Activated CD4-positive, alpha-beta T cell treated with anti-CD3 and anti-CD28 coated beads, Interleukin-2, amount 50 U/mL, for 16 hours (primary cell): Measurements from ENCODE around the gene INPP5K.
"Not testable (repeated sequence)": the region's sequence is repeated elsewhere in the genome, so short reads cannot be mapped to it uniquely, and the experiment has no call there.

Experiments
- DNase-seq: peaks from one replicate; pipeline ENCODE4 v3.0.0-alpha.2; 2020

The INPP5K gene

GRCh38 chr17:1546292-1546922, 30.0 kb upstream of the INPP5K start:
- DNase-seq = no peak

GRCh38 chr17:1545618-1546017, 29.2 kb upstream of the INPP5K start:
- no peak for DNase-seq

- DNase-seq = no peak
Observed at GRCh38 chr17:1542316-1542715, 25.9 kb upstream of the INPP5K start.

- DNase-seq = peak; percentile 45
Observed at GRCh38 chr17:1541367-1541904, 25.0 kb upstream of the INPP5K start.

GRCh38 chr17:1539811-1540210, 23.4 kb upstream of the INPP5K start:
- no peak for DNase-seq

GRCh38 chr17:1535737-1536136, 19.3 kb upstream of the INPP5K start:
- no peak for DNase-seq

- no peak for DNase-seq
Observed at GRCh38 chr17:1533661-1534325, 17.4 kb upstream of the INPP5K start.

GRCh38 chr17:1532836-1533602, 16.6 kb upstream of the INPP5K start:
- peak; percentile 22 for DNase-seq

GRCh38 chr17:1529863-1530262, 13.5 kb upstream of the INPP5K start:
- DNase-seq = no peak

GRCh38 chr17:1526876-1527275, 10.5 kb upstream of the INPP5K start:
- not testable (repeated sequence) for DNase-seq

GRCh38 chr17:1522626-1523025, 6.2 kb upstream of the INPP5K start:
- DNase-seq = no peak

GRCh38 chr17:1521086-1521640, 4.8 kb upstream of the INPP5K start:
- DNase-seq = no peak

GRCh38 chr17:1519678-1520077, 3.3 kb upstream of the INPP5K start:
- no peak for DNase-seq

- DNase-seq = no peak
Observed at GRCh38 chr17:1518410-1518809, 2.0 kb upstream of the INPP5K start.

- DNase-seq = peak; percentile 66
Observed at GRCh38 chr17:1515640-1516387, 598 bp downstream of the INPP5K start.

GRCh38 chr17:1512351-1512750, 4.1 kb downstream of the INPP5K start:
- DNase-seq = no peak

GRCh38 chr17:1511756-1512321, 4.6 kb downstream of the INPP5K start:
- no peak for DNase-seq

- DNase-seq = no peak
Observed at GRCh38 chr17:1511290-1511689, 5.1 kb downstream of the INPP5K start.

GRCh38 chr17:1509290-1509881, 7.0 kb downstream of the INPP5K start:
- no peak for DNase-seq

GRCh38 chr17:1508709-1509108, 7.7 kb downstream of the INPP5K start:
- not testable (repeated sequence) for DNase-seq

GRCh38 chr17:1506649-1507267, 9.7 kb downstream of the INPP5K start:
- DNase-seq = no peak
